Spleen (tissue), 11 donors: Measurements from ENCODE around the gene GLP1R. TPM values are rescaled to one million over a fixed set of nuclear protein-coding genes. Genes with fewer than 3 reads are reported as not detected.
A peak's percentile ranks its signal among the peaks of the same experiment; 100 is the strongest.

Experiments
- DNase-seq: peaks from one replicate; pipeline ENCODE4 v3.0.0-alpha.2; 2020
- H3K27ac ChIP-seq, 8 donors: fragments of 200-600 bp; sonication (generic) in 7 of 8; 1 replicate in 4 of 8; 2 replicates in 4 of 8; pipeline versions ENCODE4 v1.5.0 to v1.8.0; 2016 to 2021; ENCODE audit warnings: inconsistent platforms in 4 of 8, mild to moderate bottlenecking in 4 of 8, moderate library complexity in 1 of 8
- H3K27me3 ChIP-seq, 7 donors: fragments of 200-600 bp; sonication (generic) in 6 of 7; replicated peaks in 1 of 7; 1 replicate in 4 of 7; 2 replicates in 3 of 7; pipeline versions ENCODE4 v1.5.0 to v1.8.0; 2016 to 2021; ENCODE audit warnings: inconsistent platforms in 3 of 7, mild to moderate bottlenecking in 1 of 7
- H3K36me3 ChIP-seq, 6 donors: fragments of 200-600 bp; sonication (generic) in 5 of 6; 1 replicate in 4 of 6; 2 replicates in 2 of 6; pipeline versions ENCODE4 v1.5.0 to v1.8.0; 2016 to 2021; ENCODE audit warnings: inconsistent platforms in 2 of 6
- H3K4me1 ChIP-seq, 6 donors: fragments of 200-600 bp; sonication (generic) in 5 of 6; 1 replicate in 3 of 6; 2 replicates in 3 of 6; pipeline versions ENCODE4 v1.5.0 to v1.8.0; 2016 to 2021; ENCODE audit warnings: inconsistent platforms in 3 of 6
- H3K4me3 ChIP-seq, 8 donors: fragments of 200-600 bp; sonication (generic) in 7 of 8; 1 replicate in 4 of 8; 2 replicates in 4 of 8; pipeline versions ENCODE4 v1.5.0 to v1.8.0; 2016 to 2021; ENCODE audit warnings: inconsistent platforms in 4 of 8, mild to moderate bottlenecking in 4 of 8, moderate library complexity in 2 of 8
- H3K9me3 ChIP-seq, 8 donors: fragments of 200-600 bp; sonication (generic) in 7 of 8; 1 replicate in 4 of 8; 2 replicates in 4 of 8; pipeline versions ENCODE4 v1.5.0 to v1.8.0; 2016 to 2021; ENCODE audit warnings: inconsistent platforms in 4 of 8
- POLR2A ChIP-seq, 3 donors: fragments of 450-650 bp; IDR thresholded peaks; one replicate each; pipeline ENCODE4 v1.5.1; 2017; ENCODE audit warnings: antibody characterized with exemption in 3 of 3, mild to moderate bottlenecking in 1 of 3
- POLR2AphosphoS5 ChIP-seq, 3 donors: sonication (generic); formaldehyde crosslinking; IDR thresholded peaks; one replicate each; pipeline ENCODE4 v1.5.1; 2017; ENCODE audit warnings: antibody characterized with exemption in 3 of 3
- WGBS, 5 donors: extraction: QIAGEN DNeasy Blood & Tissue Kit in 3 of 5; methylation state at CpG; one replicate each; pipeline versions ENCODE4 v1.1.5 to v1.1.7; 2013 to 2018; 5-methylcytosine and 5-hydroxymethylcytosine counted together
- intact Hi-C: fragments of 100-400 bp; cut with DNase I; formaldehyde crosslinking; loops from one replicate; pipeline ENCODE4 v1.15.0; 2023; ENCODE audit warnings: low total_unique reads
- polyA plus RNA-seq, 3 donors: library from polyadenylated mRNA; stranded (reverse); fragments of 200-250 nt; gene quantifications; one replicate each; pipeline ENCODE4 v1.2.1, GENCODE V29; 2013
- total RNA-seq, 7 donors: library from RNA; depleted of rRNA in 3 of 7; stranded (reverse); fragments of >200 nt in 3 of 7; fragmentation: NEBNext Ultra II Directional in 4 of 7; extraction: Animal tissue kit (Norgen Biotek cat#: 25700) in 4 of 7; gene quantifications; one replicate each; pipeline versions ENCODE4 v1.1.0 to v1.2.1, GENCODE V29; 2016 to 2021
- TF ChIP-seq, protein P1 (sequence below), 11 experiments: fragments of 200-600 bp in 7 of 11; fragments of 450-650 bp in 4 of 11; sonication (generic) in 4 of 11; IDR thresholded peaks in 8 of 11; conservative IDR thresholded peaks in 3 of 11; 1 replicate in 7 of 11; 2 replicates in 4 of 11; pipeline versions ENCODE4 v1.4.0 to v1.8.0; 2016 to 2021; ENCODE audit warnings: antibody characterized with exemption in 11 of 11, inconsistent platforms in 4 of 11, mild to moderate bottlenecking in 1 of 11
- donor health status: healthy with polysubstance abuse.
- donor health status: DM: no; HTN: no; CAD: no; lungs with moderate emphysema.
- donor health status: DM: no; HTN: no; CAD: no.
- donor health status: Bipolar disorder and iron deficiency.
- donor health status: healthy.
- donor health status: DM: no; HTN: no; CAD: no.
- donor health status: DM: yes; HTN: yes; CAD: no.

The GLP1R gene
- total and polyA plus RNA-seq, 10 donors: 0.11 TPM; not detected in 9

DNA sequence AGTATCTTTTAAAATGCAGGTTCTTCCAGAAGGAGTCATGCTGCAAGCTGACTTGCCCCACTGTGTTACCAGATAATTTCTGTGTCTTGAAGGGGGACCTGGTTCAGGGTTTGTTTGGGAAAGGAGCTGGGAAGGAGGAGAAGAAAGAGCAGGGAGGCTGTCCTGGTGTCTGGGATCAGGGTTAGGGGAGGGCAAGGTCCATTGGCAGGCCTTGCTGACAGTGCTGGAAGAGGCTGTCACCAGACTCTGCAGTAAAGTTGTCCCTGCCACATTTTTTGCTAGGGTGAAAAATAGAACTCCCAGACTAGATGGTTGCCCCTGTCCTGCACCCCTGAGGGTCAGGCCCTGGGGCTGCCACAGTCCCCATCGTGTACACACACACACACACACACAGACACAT, 14.9 kb downstream of the GLP1R start:
- Histone ChIP-seq H3K4me1 (no peaks in the 10 kb centered on the region), H3K27me3 (peaks cover 0 to 67% (median 0%) of the 10 kb centered on the region in 7 donors), H3K9me3 (no peaks in the 10 kb centered on the region), H3K4me3 (no peak overlapping the region), H3K27ac (no peak overlapping the region), H3K36me3 (no peaks in the 10 kb centered on the region)
- TF ChIP-seq, protein P1, sequence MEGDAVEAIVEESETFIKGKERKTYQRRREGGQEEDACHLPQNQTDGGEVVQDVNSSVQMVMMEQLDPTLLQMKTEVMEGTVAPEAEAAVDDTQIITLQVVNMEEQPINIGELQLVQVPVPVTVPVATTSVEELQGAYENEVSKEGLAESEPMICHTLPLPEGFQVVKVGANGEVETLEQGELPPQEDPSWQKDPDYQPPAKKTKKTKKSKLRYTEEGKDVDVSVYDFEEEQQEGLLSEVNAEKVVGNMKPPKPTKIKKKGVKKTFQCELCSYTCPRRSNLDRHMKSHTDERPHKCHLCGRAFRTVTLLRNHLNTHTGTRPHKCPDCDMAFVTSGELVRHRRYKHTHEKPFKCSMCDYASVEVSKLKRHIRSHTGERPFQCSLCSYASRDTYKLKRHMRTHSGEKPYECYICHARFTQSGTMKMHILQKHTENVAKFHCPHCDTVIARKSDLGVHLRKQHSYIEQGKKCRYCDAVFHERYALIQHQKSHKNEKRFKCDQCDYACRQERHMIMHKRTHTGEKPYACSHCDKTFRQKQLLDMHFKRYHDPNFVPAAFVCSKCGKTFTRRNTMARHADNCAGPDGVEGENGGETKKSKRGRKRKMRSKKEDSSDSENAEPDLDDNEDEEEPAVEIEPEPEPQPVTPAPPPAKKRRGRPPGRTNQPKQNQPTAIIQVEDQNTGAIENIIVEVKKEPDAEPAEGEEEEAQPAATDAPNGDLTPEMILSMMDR (IDR thresholded peaks at IDR 0.05 in 8 of 11, conservative IDR thresholded peaks at IDR 0.05 in 3 of 11): no peak
- TF ChIP-seq POLR2AphosphoS5 (IDR thresholded peaks at IDR 0.05) (no peak), POLR2A (IDR thresholded peaks at IDR 0.05) (no peak)
- 44 to 77% (median 56%) methylated on average over 1 of the region's 1 CpG for WGBS, 5 donors
- DNase-seq: no peak
- intact Hi-C loops: no loop called here

DNA sequence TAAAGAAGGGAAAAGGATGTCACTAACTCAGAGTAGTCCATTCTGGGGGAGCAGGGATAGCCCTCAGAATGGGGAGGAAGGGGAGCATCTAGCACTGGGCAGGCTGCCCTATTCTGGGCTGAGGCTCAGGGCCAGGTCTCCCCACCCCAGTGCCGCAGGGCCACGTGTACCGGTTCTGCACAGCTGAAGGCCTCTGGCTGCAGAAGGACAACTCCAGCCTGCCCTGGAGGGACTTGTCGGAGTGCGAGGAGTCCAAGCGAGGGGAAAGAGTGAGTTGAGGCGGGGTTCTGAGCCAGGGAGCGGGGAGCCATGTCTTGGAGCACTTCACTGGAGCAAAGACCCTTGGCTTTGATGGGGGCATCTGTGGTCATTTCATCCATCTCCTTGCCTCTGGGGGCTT, 17.0 kb downstream of the GLP1R start:
- Histone ChIP-seq H3K4me3 (no peak overlapping the region), H3K27me3 (peaks cover 0 to 52% (median 0%) of the 10 kb centered on the region in 7 donors), H3K36me3 (no peaks in the 10 kb centered on the region), H3K4me1 (no peaks in the 10 kb centered on the region), H3K27ac (no peak overlapping the region), H3K9me3 (no peaks in the 10 kb centered on the region)
- peak; percentile 49 for DNase-seq
- WGBS, 5 donors: 87 to 94% (median 91%) methylated on average over 8 of the region's 8 CpGs
- intact Hi-C loops: no loop called here
- TF ChIP-seq, protein P1 (IDR thresholded peaks at IDR 0.05 in 8 of 11, conservative IDR thresholded peaks at IDR 0.05 in 3 of 11): no peak
- no peak for TF ChIP-seq POLR2AphosphoS5 (IDR thresholded peaks at IDR 0.05)
- no peak for TF ChIP-seq POLR2A (IDR thresholded peaks at IDR 0.05)

DNA sequence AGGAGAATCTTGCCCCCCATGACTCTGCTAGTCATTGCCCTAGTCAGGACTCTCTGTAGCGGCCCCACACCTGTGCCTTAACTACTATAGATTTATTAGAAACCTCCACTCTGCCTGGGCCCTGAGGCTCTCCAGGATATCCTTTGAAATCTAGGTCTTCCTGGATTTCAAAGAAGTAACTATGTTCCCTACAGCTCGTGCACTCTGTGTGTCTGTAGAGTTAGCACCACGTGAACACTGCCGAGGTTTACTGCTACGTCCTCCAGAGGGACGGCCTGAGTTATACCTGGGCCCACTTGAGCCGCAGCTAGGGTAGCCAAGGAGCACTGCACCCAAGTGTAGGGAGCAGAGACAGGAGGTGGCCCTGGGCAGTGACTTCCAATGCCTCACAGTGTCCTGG, 19.8 kb downstream of the GLP1R start:
- DNase-seq: peak; percentile 37
- no peak for TF ChIP-seq POLR2A (IDR thresholded peaks at IDR 0.05)
- no peak for TF ChIP-seq POLR2AphosphoS5 (IDR thresholded peaks at IDR 0.05)
- TF ChIP-seq, protein P1 (IDR thresholded peaks at IDR 0.05 in 8 of 11, conservative IDR thresholded peaks at IDR 0.05 in 3 of 11): no peak
- 67 to 77% (median 73%) methylated on average over 7 of the region's 7 CpGs for WGBS, 5 donors
- intact Hi-C loops: no loop called here
- no peak overlapping the region for H3K27ac ChIP-seq
- no peak overlapping the region for H3K4me3 ChIP-seq
- no peaks in the 10 kb centered on the region for H3K36me3 ChIP-seq
- peaks cover 0 to 36% (median 0%) of the 10 kb centered on the region in 7 donors for H3K27me3 ChIP-seq
- no peaks in the 10 kb centered on the region for H3K9me3 ChIP-seq
- no peaks in the 10 kb centered on the region for H3K4me1 ChIP-seq

DNA sequence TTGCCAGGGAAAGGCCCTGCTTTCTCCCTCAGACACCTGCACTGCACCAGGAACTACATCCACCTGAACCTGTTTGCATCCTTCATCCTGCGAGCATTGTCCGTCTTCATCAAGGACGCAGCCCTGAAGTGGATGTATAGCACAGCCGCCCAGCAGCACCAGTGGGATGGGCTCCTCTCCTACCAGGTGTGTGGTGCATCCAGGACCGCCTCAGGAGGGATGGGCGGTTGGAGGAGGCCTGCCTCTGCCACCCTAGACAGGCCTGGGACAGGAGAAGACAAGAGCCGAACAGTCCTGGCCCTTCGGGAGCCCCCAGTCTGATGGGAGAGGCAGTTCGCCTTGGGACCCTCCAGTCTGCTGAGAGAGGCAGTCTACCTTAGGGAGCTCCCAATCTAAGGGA, 24.2 kb downstream of the GLP1R start:
- 90 to 95% (median 91%) methylated on average over 9 of the region's 9 CpGs for WGBS, 5 donors
- DNase-seq: peak; percentile 37
- TF ChIP-seq POLR2A (IDR thresholded peaks at IDR 0.05) (no peak), POLR2AphosphoS5 (IDR thresholded peaks at IDR 0.05) (no peak)
- TF ChIP-seq, protein P1 (IDR thresholded peaks at IDR 0.05 in 8 of 11, conservative IDR thresholded peaks at IDR 0.05 in 3 of 11): no peak
- no peak overlapping the region for H3K27ac ChIP-seq
- H3K4me3 ChIP-seq: no peak overlapping the region
- peaks cover 0 to 13% (median 0%) of the 10 kb centered on the region in 7 donors for H3K27me3 ChIP-seq
- no peaks in the 10 kb centered on the region for H3K4me1 ChIP-seq
- H3K9me3 ChIP-seq: no peaks in the 10 kb centered on the region
- intact Hi-C loops: no loop called here
- no peaks in the 10 kb centered on the region for H3K36me3 ChIP-seq
